Erythroblast (primary cell): Measurements from ENCODE around the gene TRIO.

Experiments used
- GATA1 ChIP-seq: IDR thresholded peaks from 2 replicates; pipeline ENCODE4 v1.6.1; 2011; ENCODE audit warnings: low read depth, mild to moderate bottlenecking, control low read depth, low read length, moderate library complexity
- POLR2A ChIP-seq: IDR thresholded peaks from 2 replicates; pipeline ENCODE4 v1.6.1; 2011; ENCODE audit warnings: mild to moderate bottlenecking, low read length

GRCh38 chr5:14337593-14337992, 194.5 kb downstream of the TRIO start:
- TF ChIP-seq POLR2A = no peak
- TF ChIP-seq GATA1 = no peak
